HS-5 (cell line): Measurements from ENCODE around the gene PDGFD.

Experiments used
- DNase-seq: peaks from one replicate; pipeline ENCODE4 v3.0.0-alpha.2; 2012; ENCODE audit warnings: low read depth

Gene PDGFD

GRCh38 chr11:103958475-103959215 lies 205.3 kb downstream of the PDGFD start:
- DNase-seq, result no peak

- no peak for DNase-seq
Measured at GRCh38 chr11:103953797-103954486, 210.0 kb downstream of the PDGFD start.

- no peak for DNase-seq
Measured at GRCh38 chr11:103949781-103950180, 214.2 kb downstream of the PDGFD start.

GRCh38 chr11:103948187-103948763 lies 215.7 kb downstream of the PDGFD start:
- no peak for DNase-seq

GRCh38 chr11:103947546-103947919 lies 216.4 kb downstream of the PDGFD start:
- DNase-seq, result no peak

GRCh38 chr11:103946793-103947545 lies 217.0 kb downstream of the PDGFD start:
- no peak for DNase-seq

- DNase-seq, result no peak
Measured at GRCh38 chr11:103944251-103944940, 219.6 kb downstream of the PDGFD start.

- no peak for DNase-seq
Measured at GRCh38 chr11:103942646-103943045, 221.3 kb downstream of the PDGFD start.

DNA sequence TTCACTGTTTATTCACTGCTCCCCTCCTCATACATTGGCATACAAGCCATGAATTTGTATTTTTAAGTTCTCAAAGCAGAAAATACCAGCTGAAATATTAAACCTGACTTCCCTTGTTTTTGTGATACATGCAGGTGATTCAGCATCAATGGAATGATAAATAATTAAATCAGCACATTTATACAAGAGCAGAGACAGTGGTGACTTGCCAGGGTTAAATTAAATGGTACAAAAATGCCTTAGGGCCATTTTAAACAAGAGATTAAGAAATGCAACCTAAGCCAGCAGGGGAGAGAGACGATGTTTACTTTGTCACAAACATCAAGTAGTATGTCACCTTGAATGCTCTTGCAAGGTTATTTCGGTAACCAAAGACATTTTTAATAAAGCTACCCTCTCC lies 223.4 kb downstream of the PDGFD start:
- no peak for DNase-seq

GRCh38 chr11:103939694-103940093 lies 224.3 kb downstream of the PDGFD start:
- DNase-seq, result no peak

DNA sequence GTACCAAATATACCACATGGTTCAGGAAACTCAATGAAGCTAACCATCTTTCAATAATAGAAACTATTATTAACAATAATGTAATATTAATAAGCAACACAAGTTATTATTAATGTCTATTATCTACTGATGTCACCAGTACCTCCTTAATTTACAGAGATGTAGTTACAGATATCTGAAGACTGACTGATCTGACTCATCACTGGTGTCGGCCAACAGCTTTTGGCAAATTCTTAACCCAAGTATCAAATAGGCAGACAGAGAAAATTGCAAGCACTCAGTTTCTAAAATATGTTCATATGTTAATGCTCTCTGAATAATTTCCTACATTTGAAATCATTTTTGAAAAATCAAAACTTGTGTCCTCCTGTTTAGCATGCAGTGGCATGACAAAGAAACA lies 227.9 kb downstream of the PDGFD start:
- DNase-seq, result no peak

GRCh38 chr11:103935219-103935618 lies 228.7 kb downstream of the PDGFD start:
- DNase-seq, result no peak

DNA sequence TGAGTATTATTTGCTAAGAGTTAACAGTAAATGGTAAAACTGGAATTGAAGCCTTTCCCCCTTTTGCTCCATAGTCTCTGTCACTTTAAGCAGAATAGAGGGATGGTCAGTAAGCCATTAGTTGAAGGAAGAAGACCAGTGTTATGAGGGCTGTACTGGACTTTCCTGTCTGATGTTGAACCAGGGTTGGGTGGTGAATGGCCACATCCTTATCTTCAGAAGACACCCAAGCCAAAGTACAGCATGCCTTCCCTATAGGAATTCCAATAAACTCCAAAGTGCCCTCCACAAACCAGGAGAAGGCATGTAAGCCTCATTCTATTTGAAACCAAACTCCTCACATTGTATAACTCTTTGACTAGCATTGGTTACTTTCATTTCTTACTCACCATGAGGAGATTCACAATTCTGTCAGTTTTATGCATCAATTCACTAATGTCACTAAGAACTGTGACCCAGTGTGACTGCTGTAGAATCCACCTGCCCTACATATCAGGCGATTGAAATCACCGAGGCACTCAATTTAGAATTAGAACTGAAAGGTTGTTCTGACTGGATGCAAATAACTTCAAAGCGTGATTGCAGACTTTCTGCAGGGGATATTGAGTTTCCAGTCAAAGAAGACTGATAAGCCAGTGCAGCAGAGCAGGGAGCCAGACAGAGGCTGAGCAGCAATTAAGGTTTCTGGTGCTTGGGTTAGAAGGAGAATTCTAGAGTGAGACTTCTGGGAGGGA lies 234.6 kb downstream of the PDGFD start:
- DNase-seq, result no peak

GRCh38 chr11:103928802-103929161 lies 235.2 kb downstream of the PDGFD start:
- DNase-seq, result no peak

GRCh38 chr11:103928040-103928801 lies 235.7 kb downstream of the PDGFD start:
- DNase-seq, result no peak

DNA sequence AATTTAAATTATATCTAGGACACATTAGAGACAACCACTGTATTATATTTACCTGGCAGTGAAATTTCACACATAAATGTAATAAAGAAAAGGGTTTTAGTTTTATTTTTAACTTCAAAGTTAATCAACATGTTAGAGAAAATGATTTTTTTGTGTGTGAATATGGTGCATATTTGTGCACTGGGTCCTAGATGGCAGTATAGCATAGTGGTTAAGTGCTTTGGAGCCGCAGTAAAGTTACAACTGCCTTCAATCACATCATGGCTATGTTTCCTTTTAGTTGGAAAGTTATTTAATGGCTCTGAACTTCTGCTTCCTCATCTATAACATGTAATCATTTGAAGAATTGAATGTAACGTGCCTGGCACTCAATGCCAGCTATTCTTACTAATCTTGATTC lies 236.4 kb downstream of the PDGFD start:
- no peak for DNase-seq

DNA sequence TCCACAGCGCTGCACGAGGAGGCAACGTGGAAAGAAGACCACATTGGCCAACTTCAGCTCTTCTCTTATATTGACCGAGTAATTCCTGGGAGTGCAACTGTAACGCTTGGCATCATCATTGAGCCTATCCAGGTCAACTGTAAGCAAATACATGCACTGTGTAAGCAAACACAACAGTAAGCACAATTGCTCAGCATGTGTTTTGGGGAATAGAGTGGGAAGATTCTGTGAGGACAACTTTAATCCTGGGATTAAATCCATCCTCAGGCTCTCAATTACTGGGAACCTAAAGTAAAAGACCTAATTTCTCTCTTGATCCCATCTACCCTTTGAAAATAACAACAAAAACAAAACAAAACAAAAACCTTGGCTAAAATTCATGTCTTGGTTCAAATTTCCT lies 237.0 kb downstream of the PDGFD start:
- DNase-seq, result no peak

DNA sequence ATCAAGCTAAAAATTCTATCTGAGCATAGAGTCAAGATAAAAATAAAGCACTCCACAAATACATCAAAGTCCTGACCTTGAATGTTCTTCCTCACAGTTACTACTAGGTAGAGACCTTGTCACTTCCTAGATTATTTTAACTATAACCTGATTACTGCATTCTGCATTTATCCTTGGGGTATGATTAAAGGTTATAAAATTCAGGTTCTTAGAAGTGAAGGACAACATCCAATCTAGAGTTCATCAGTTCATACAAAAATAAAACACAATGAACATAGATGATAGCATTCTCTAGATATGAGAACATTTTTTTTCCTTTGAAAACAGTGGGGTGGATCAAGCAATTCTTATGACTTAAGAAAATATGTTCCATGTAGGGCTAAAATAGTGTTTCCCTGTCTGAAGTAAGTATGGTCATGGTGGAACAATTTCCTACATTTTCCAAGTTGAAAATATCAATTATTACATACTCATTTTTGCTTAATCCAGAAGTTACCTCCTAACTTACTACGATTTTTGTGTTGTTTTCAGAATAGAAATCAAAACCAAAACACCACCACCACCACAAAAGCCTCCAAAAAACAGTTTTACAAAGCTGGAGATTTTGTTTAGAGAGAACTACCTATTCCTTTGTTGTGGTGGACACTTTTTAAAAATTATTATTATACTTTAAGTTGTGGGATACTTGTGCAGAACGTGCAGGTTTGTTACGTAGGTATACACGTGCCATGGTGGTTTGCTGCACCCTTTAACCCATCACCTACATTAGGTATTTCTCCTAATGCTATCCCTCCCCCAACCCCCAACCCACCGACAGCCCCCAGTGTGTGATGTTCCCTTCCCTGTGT lies 239.6 kb downstream of the PDGFD start:
- DNase-seq, result no peak

GRCh38 chr11:103923451-103923931 lies 240.5 kb downstream of the PDGFD start:
- DNase-seq, result no peak

- DNase-seq, result no peak
Measured at GRCh38 chr11:103920933-103921332, 243.0 kb downstream of the PDGFD start.
